ENCODE data around the gene C1orf232. TPM values are rescaled to one million over a fixed set of nuclear protein-coding genes. Genes with fewer than 3 reads are reported as not detected.

C1orf232 gene
- total and polyA plus RNA-seq, 9 of the 15 experiments (the other 6 are each of a cell fraction or from before 2014, with no cell fraction given), result not detected

DNA sequence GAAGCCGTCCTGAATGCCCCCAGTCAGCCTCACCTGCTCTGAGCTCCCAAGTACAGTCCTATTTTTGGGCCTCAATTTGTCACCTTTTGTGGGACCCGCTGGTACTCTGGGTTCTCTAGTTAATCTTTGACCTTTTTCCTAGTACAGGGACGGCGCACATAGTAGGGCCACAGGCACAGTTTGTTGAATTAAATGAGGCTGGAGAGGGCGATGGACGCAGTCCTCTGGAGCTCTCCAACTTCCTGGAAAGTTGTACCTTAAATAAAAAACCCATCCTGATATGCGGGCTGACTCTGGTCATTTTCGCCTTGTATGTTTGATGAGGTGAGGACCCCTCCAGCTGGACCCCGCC lies 5.1 kb downstream of the C1orf232 start:
- Histone ChIP-seq H3K9ac (ENCODE audit: insufficient read depth in 1 of 2, low read depth in 2 of 2, low read length in 2 of 2) (peak overlapping the region; percentile 7 to 90; a peak in 3 of 4 replicates), H2AFZ (ENCODE audit: low read depth, low read length) (peak overlapping the region; percentile 71), H3K79me2 (ENCODE audit: control insufficient read depth, insufficient read depth, low read length) (no peaks in the 10 kb centered on the region; the same call in 2 of the 3 replicates), H3K9me1 (ENCODE audit: control insufficient read depth, insufficient read depth, low read length) (no peaks in the 10 kb centered on the region), H4K20me1 (replicated peaks; ENCODE audit: control insufficient read depth, insufficient read depth, low read length) (no peaks in the 10 kb centered on the region), H3K4me1 (replicated peaks in 1 of 2; ENCODE audit: control insufficient read depth in 2 of 2, insufficient read depth in 2 of 2, low read length in 2 of 2) (peaks cover 29 to 55% of the 10 kb centered on the region in 2 experiments), H3K9me3 (replicated peaks; ENCODE audit: control insufficient read depth, insufficient read depth, low read depth, low read length) (no peaks in the 10 kb centered on the region), H3K36me3 (ENCODE audit: control insufficient read depth, insufficient read depth, low read length) (no peaks in the 10 kb centered on the region), H3K4me2 (ENCODE audit: insufficient read depth, low read length) (peak overlapping the region; percentile 54), H3K27ac (ENCODE audit: extremely low read depth, low read depth, low read length) (no peak overlapping the region), H3K4me3 (peak overlapping the region; percentile 40), H3K27me3 (ENCODE audit: control insufficient read depth in 2 of 2, insufficient read depth in 2 of 2, low read length in 2 of 2) (no peaks in the 10 kb centered on the region)
- FAIRE-seq (no peak), ATAC-seq (no peak), DNase-seq (ENCODE audit: extremely low read depth in 1 of 4, low spot score in 3 of 4) (no peak)
- in situ Hi-C loops (cut with MboI) (no loop called here), intact Hi-C loops (cut with micrococcal nuclease) (no loop called here)
- POLR2A ChIA-PET, result interaction anchor here (0.6 kb wide), 2 partner anchors 36 to 68 kb away, joined by 3 to 4 read pairs; no protein-coding TSS in a partner anchor
- no TSS peak for BruUV-seq (replicated peaks)
- WGBS (ENCODE audit: insufficient coverage, low coverage, missing lambda C conversion rate), result 72% methylated on average over 9 of the region's 9 CpGs
- no peak for TF ChIP-seq HDAC2 (IDR thresholded peaks at IDR 0.05)
- TF ChIP-seq ADNP (tag; IDR thresholded peaks at IDR 0.05), result peak; percentile 72; the same call in 1 of the 2 replicates
- no peak for TF ChIP-seq FOXJ3 (CRISPR knock-in tag; IDR thresholded peaks at IDR 0.05)
- no peak for TF ChIP-seq ZNF431 (CRISPR knock-in tag; IDR thresholded peaks at IDR 0.05)
- peak; percentile 100 for TF ChIP-seq ZKSCAN1 (IDR thresholded peaks at IDR 0.05; ENCODE audit: low read depth, low read length)
- CTCF ChIA-PET (ENCODE audit: low intra/inter-chr PET ratio), result interaction anchor here (0.5 to 2.5 kb wide), 6 partner anchors 21 to 268 kb away, joined by 3 to 20 read pairs (median 8); no protein-coding TSS in a partner anchor

DNA sequence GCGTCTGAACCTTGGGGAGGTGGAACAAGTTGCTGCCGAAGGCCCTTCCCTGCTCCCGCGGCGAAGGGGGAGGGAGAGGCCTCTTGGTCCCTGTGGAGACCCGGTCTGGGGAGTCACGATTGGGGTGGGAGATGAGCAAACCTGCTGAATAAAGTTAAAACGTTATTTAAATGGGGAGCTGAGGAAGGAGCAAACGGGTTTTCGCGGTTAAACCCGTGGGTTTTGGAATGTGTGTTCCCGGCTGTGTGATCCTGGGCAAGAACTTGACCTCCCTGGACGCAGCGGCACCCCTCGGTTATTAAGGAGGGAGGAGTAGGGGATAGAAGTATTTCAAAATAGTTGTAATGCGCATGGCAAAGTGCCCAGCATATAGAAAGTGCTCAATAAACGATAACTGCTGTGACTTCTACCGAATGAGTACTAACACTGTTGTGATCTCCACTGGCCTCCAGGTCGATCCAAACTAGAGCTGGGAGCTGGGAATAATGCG lies 6.5 kb downstream of the C1orf232 start:
- H3K79me2 ChIP-seq (ENCODE audit: control insufficient read depth, insufficient read depth, low read length), result no peaks in the 10 kb centered on the region; the same call in 2 of the 3 replicates
- no peaks in the 10 kb centered on the region for H4K20me1 ChIP-seq (replicated peaks; ENCODE audit: control insufficient read depth, insufficient read depth, low read length)
- H3K9ac ChIP-seq (ENCODE audit: insufficient read depth in 1 of 2, low read depth in 2 of 2, low read length in 2 of 2), result peak overlapping the region; percentile 78 to 95
- H3K4me1 ChIP-seq (replicated peaks in 1 of 2; ENCODE audit: control insufficient read depth in 2 of 2, insufficient read depth in 2 of 2, low read length in 2 of 2), result peaks cover 29 to 55% of the 10 kb centered on the region in 2 experiments
- H3K36me3 ChIP-seq (ENCODE audit: control insufficient read depth, insufficient read depth, low read length), result no peaks in the 10 kb centered on the region
- TSS peak; percentile 87 for BruUV-seq (replicated peaks)
- DNase-seq (ENCODE audit: extremely low read depth in 1 of 4, low spot score in 3 of 4) (no peak), FAIRE-seq (peak; percentile 79), ATAC-seq (no peak)
- POLR2A ChIA-PET, result interaction anchor here (0.5 to 1.8 kb wide), 5 partner anchors 17 to 192 kb away, joined by 3 to 5 read pairs (median 4); partner anchors contain the start of gene CRYBG2
- no peaks in the 10 kb centered on the region for H3K27me3 ChIP-seq (ENCODE audit: control insufficient read depth in 2 of 2, insufficient read depth in 2 of 2, low read length in 2 of 2)
- H3K4me2 ChIP-seq (ENCODE audit: insufficient read depth, low read length), result peak overlapping the region; percentile 87
- H3K27ac ChIP-seq (ENCODE audit: extremely low read depth, low read depth, low read length), result peak overlapping the region; percentile 80
- intact Hi-C loops (cut with micrococcal nuclease), result loop anchor here (1.0 kb wide), 1 partner anchor 57 kb away; no protein-coding TSS in a partner anchor
- no peaks in the 10 kb centered on the region for H3K9me1 ChIP-seq (ENCODE audit: control insufficient read depth, insufficient read depth, low read length)
- H3K9me3 ChIP-seq (replicated peaks; ENCODE audit: control insufficient read depth, insufficient read depth, low read depth, low read length), result no peaks in the 10 kb centered on the region
- 31% methylated on average over 21 of the region's 21 CpGs for WGBS (ENCODE audit: insufficient coverage, low coverage, missing lambda C conversion rate)
- in situ Hi-C loops (cut with MboI), result no loop called here
- CTCF ChIA-PET (ENCODE audit: low intra/inter-chr PET ratio), result interaction anchor here (0.5 to 2.6 kb wide), 7 partner anchors 17 to 148 kb away, joined by 3 to 26 read pairs (median 4); no protein-coding TSS in a partner anchor
- peak overlapping the region; percentile 99 for H2AFZ ChIP-seq (ENCODE audit: low read depth, low read length)
- peak overlapping the region; percentile 43 for H3K4me3 ChIP-seq
- TF ChIP-seq, protein P1, sequence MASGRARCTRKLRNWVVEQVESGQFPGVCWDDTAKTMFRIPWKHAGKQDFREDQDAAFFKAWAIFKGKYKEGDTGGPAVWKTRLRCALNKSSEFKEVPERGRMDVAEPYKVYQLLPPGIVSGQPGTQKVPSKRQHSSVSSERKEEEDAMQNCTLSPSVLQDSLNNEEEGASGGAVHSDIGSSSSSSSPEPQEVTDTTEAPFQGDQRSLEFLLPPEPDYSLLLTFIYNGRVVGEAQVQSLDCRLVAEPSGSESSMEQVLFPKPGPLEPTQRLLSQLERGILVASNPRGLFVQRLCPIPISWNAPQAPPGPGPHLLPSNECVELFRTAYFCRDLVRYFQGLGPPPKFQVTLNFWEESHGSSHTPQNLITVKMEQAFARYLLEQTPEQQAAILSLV (tag; IDR thresholded peaks at IDR 0.05), result no peak
- TF ChIP-seq NFIC (IDR thresholded peaks at IDR 0.05) (peak; percentile 70), TOE1 (IDR thresholded peaks at IDR 0.05; ENCODE audit: borderline replicate concordance) (peak; percentile 15; the same call in 1 of the 2 replicates), TOE1 (CRISPR knock-in tag; IDR thresholded peaks at IDR 0.05; ENCODE audit: borderline replicate concordance, low read depth) (no peak), ZEB2 (IDR thresholded peaks at IDR 0.05) (no peak), EWSR1 (IDR thresholded peaks at IDR 0.05; ENCODE audit: borderline replicate concordance, low read depth, partially characterized antibody) (no peak), NFE2 (IDR thresholded peaks at IDR 0.05; ENCODE audit: low read depth) (no peak)
- TF ChIP-seq, protein P2, sequence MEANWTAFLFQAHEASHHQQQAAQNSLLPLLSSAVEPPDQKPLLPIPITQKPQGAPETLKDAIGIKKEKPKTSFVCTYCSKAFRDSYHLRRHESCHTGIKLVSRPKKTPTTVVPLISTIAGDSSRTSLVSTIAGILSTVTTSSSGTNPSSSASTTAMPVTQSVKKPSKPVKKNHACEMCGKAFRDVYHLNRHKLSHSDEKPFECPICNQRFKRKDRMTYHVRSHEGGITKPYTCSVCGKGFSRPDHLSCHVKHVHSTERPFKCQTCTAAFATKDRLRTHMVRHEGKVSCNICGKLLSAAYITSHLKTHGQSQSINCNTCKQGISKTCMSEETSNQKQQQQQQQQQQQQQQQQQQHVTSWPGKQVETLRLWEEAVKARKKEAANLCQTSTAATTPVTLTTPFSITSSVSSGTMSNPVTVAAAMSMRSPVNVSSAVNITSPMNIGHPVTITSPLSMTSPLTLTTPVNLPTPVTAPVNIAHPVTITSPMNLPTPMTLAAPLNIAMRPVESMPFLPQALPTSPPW (CRISPR knock-in tag; IDR thresholded peaks at IDR 0.05), result no peak; the same call in 1 of the 2 replicates
